HEK293T (cell line): ENCODE measurements around the gene TBX5.

Experiments used
- ARNT ChIP-seq: fragments of 450-650 bp; IDR thresholded peaks from 2 replicates; pipeline ENCODE4 v1.6.1; 2017; ENCODE audit warnings: mild to moderate bottlenecking
- BHLHE40 ChIP-seq: fragments of 450-650 bp; IDR thresholded peaks from 2 replicates; pipeline ENCODE4 v1.6.1; 2016; ENCODE audit warnings: mild to moderate bottlenecking, moderate library complexity, borderline replicate concordance
- CTBP1 ChIP-seq: fragments of 450-650 bp; IDR thresholded peaks from 2 replicates; pipeline ENCODE4 v1.6.1; 2016; ENCODE audit warnings: borderline replicate concordance
- FOXA1 ChIP-seq: fragments of 450-650 bp; IDR thresholded peaks from 2 replicates; pipeline ENCODE4 v1.6.1; 2016; ENCODE audit warnings: mild to moderate bottlenecking
- FOXK2 ChIP-seq: fragments of 450-650 bp; IDR thresholded peaks from 2 replicates; pipeline ENCODE4 v1.6.1; 2016; ENCODE audit warnings: mild to moderate bottlenecking
- FOXM1 ChIP-seq: fragments of 450-650 bp; IDR thresholded peaks from 2 replicates; pipeline ENCODE4 v1.6.1; 2017; ENCODE audit warnings: mild to moderate bottlenecking, borderline replicate concordance
- HDGF ChIP-seq: fragments of 450-650 bp; IDR thresholded peaks from 2 replicates; pipeline ENCODE4 v1.6.1; 2017; ENCODE audit warnings: antibody characterized with exemption, borderline replicate concordance
- LEF1 ChIP-seq: fragments of 450-650 bp; IDR thresholded peaks from 2 replicates; pipeline ENCODE4 v1.6.1; 2017; ENCODE audit warnings: mild to moderate bottlenecking, borderline replicate concordance
- NFRKB ChIP-seq: fragments of 450-650 bp; IDR thresholded peaks from 2 replicates; pipeline ENCODE4 v1.6.1; 2016; ENCODE audit warnings: mild to moderate bottlenecking, moderate library complexity
- SP1 ChIP-seq: fragments of 450-650 bp; IDR thresholded peaks from 2 replicates; pipeline ENCODE4 v1.6.1; 2017
- SUZ12 ChIP-seq: fragments of 450-650 bp; IDR thresholded peaks from 2 replicates; pipeline ENCODE4 v1.6.1; 2016; ENCODE audit warnings: mild to moderate bottlenecking
- TARDBP ChIP-seq: fragments of 450-650 bp; IDR thresholded peaks from 2 replicates; pipeline ENCODE4 v1.6.1; 2016
- ZNF384 ChIP-seq: fragments of 450-650 bp; IDR thresholded peaks from 2 replicates; pipeline ENCODE4 v1.6.1; 2016
- TF ChIP-seq, protein P1 (sequence below): fragments of 450-650 bp; IDR thresholded peaks from 2 replicates; pipeline ENCODE4 v1.6.1; 2016

DNA sequence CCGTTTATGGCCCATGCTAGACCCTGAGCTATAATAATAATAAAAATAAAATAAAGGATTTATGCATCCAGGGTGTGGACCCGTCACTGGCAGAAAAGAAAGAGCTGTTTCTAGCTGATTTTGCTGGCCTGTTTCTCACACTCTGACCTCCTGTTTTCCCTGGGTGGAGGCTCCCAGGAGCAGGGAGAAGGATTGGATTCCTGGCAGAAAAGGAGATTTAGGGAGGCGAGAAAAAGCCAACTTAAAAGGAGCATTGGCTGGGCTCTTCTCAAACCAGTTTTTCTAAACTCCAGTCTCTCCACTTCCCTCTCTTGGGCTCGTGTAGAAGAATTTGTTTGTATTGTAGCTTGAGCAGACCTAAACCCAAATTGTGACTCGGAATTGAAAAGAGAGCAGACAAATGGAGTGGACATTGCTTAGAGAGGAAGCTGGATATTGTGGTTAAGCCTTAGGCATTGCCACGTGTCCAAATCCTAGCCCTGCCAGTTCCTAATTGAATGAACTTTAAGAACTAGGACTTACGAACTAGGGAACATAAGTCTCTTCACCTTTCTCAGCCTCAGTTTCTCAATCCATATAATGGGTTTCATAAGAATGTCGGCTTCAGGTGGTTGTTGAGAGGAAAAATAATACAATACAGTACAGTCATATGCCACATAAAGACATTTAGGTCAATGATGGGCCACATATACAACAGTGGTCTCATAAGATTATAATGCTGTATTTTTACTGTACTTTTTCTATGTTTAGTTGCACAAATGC, 14.4 kb upstream of the TBX5 start:
- no peak for TF ChIP-seq FOXA1
- no peak for TF ChIP-seq BHLHE40
- TF ChIP-seq ZNF384 = no peak
- TF ChIP-seq FOXM1 = no peak
- no peak for TF ChIP-seq LEF1
- no peak for TF ChIP-seq ARNT
- no peak for TF ChIP-seq NFRKB
- no peak for TF ChIP-seq SP1
- TF ChIP-seq SUZ12 = no peak
- TF ChIP-seq TARDBP = no peak
- TF ChIP-seq, protein P1, sequence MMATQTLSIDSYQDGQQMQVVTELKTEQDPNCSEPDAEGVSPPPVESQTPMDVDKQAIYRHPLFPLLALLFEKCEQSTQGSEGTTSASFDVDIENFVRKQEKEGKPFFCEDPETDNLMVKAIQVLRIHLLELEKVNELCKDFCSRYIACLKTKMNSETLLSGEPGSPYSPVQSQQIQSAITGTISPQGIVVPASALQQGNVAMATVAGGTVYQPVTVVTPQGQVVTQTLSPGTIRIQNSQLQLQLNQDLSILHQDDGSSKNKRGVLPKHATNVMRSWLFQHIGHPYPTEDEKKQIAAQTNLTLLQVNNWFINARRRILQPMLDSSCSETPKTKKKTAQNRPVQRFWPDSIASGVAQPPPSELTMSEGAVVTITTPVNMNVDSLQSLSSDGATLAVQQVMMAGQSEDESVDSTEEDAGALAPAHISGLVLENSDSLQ = no peak
- no peak for TF ChIP-seq CTBP1
- TF ChIP-seq FOXK2 = no peak
- no peak for TF ChIP-seq HDGF
